ENCODE measurements around the gene IRX5. TPM values are rescaled to one million over a fixed set of nuclear protein-coding genes. Genes with fewer than 3 reads are reported as not detected.

The IRX5 gene
- total and polyA plus RNA-seq, 8 donors = 0.75 to 15.2 (median 3.5) TPM; not detected in 1

DNA sequence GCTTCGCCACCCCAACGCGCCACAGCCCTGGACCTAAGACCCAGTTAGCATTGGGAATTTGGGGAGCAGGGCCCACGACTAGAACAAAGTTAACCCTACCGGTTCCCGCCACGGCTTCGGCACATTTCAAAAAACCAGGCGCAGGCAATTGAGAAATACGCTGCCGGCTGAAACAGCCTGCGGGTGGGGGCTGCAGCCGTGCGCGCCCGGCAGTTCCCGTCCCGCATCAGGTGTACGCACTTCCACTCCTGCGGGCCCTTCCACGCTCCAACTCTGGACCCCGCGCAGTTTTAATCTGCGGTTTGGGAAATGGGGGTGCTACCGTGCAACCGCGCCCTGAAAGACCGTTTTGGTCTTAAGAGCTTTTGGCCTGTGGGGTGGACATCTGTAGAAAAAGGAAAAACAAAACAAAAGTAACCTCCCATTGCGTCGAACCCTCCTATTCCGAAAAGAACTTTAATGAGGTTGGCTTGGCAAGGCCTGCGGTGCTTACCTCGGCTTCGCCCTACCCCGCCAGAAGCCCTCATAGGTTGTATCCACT is 7.1 kb downstream of the IRX5 start:
- peak overlapping the region; percentile 0 to 73 (median 17) for H3K4me3 ChIP-seq
- H3K27ac ChIP-seq = peak overlapping the region in 1 of 5 donors; percentile 68
- DNase-seq = peak in 1 of 2 donors; percentile 18
- H3K36me3 ChIP-seq = no peaks in the 10 kb centered on the region
- H3K4me1 ChIP-seq = peaks cover 13 to 47% (median 38%) of the 10 kb centered on the region in 4 donors
- WGBS, 5 donors = 14 to 40% (median 17%) methylated on average over 34 to 35 of the region's 35 CpGs
- H3K9me3 ChIP-seq = no peaks in the 10 kb centered on the region
- intact Hi-C loops (cut with DNase I; ENCODE audit: low total_unique reads) = loop anchor here (10.0 kb wide), 1 partner anchor 653 kb away; the partner anchor contains the start of gene IRX3
- no peak for TF ChIP-seq EP300 (IDR thresholded peaks at IDR 0.05)
- peak in 1 of 7 experiments; percentile 1 for TF ChIP-seq CTCF (IDR thresholded peaks at IDR 0.05)
- no peak for TF ChIP-seq POLR2AphosphoS5 (IDR thresholded peaks at IDR 0.05)
- no peak for TF ChIP-seq POLR2A (IDR thresholded peaks at IDR 0.05)
- peaks cover 32 to 99% (median 77%) of the 10 kb centered on the region in 3 donors for H3K27me3 ChIP-seq

- H3K4me3 ChIP-seq = peak overlapping the region in 1 of 4 donors; percentile 73
- peak overlapping the region in 1 of 5 donors; percentile 68 for H3K27ac ChIP-seq
- intact Hi-C loops (cut with DNase I; ENCODE audit: low total_unique reads) = loop anchor here (10.0 kb wide), 1 partner anchor 654 kb away; the partner anchor contains the start of gene IRX3
- TF ChIP-seq POLR2AphosphoS5 (IDR thresholded peaks at IDR 0.05) (peak in 1 of 3 donors; percentile 42), POLR2A (IDR thresholded peaks at IDR 0.05) (no peak)
- DNase-seq = peak in 1 of 2 donors; percentile 52
- no peaks in the 10 kb centered on the region for H3K36me3 ChIP-seq
- H3K27me3 ChIP-seq = peaks cover 29 to 97% (median 70%) of the 10 kb centered on the region in 3 donors
- no peaks in the 10 kb centered on the region for H3K9me3 ChIP-seq
- 8 to 47% (median 17%) methylated on average over 27 to 59 of the region's 59 CpGs for WGBS, 5 donors
- peaks cover 12 to 45% (median 35%) of the 10 kb centered on the region in 4 donors for H3K4me1 ChIP-seq
Observed at GRCh38 chr16:54938212-54939028, 7.8 kb downstream of the IRX5 start.

- Histone ChIP-seq H3K36me3 (no peaks in the 10 kb centered on the region), H3K27ac (no peak overlapping the region), H3K27me3 (peaks cover 26 to 92% (median 66%) of the 10 kb centered on the region in 3 donors), H3K4me1 (peaks cover 12 to 45% (median 32%) of the 10 kb centered on the region in 4 donors), H3K9me3 (no peaks in the 10 kb centered on the region), H3K4me3 (peak overlapping the region in 1 of 4 donors; percentile 73)
- no peak for TF ChIP-seq POLR2A (IDR thresholded peaks at IDR 0.05)
- WGBS, 5 donors = 19 to 47% (median 22%) methylated on average over 14 of the region's 14 CpGs
- no peak for DNase-seq
- intact Hi-C loops (cut with DNase I; ENCODE audit: low total_unique reads) = loop anchor here (10.0 kb wide), 1 partner anchor 654 kb away; the partner anchor contains the start of gene IRX3
Observed at GRCh38 chr16:54939029-54939346, 8.3 kb downstream of the IRX5 start.

DNA sequence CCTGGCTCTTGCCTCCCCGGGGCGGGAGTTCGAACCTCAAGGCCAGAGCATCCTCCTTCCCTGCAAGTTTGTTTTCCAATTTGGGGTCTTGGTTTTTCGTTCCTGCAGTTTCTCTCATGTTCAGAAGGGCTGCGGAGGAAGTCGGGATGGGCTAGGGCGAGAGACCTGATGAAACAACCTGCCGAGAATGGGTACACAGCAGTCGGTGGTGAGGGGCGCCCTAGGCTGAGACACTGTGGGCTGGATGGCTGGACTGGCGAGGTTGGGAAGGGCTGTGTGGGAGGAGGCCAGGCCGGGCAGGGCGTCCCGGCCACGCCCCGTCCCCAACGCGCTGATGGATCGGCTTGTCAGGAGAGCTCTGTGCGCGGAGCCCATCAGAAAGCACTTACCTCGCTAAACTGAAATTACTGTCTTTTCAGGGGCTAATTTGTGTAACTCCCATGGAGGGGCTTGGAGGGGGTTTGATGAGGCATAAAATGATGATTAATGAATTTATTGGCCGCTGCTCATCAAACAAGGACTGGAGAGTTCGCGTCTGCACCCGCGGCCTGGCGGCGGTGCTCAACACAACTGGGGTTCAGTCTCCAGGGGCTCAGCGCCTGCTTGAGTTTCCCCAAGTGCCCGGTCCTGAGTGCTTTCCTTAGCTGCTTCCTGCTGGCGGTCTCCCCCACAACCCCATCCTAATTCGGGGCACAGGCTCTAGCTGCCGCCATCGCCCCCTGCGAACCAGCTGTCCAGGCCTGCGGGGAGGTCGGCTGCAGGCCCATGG is 9.0 kb downstream of the IRX5 start:
- 32 to 59% (median 41%) methylated on average over 32 to 38 of the region's 38 CpGs for WGBS, 5 donors
- peaks cover 26 to 92% (median 60%) of the 10 kb centered on the region in 3 donors for H3K27me3 ChIP-seq
- no peaks in the 10 kb centered on the region for H3K36me3 ChIP-seq
- no peak overlapping the region for H3K27ac ChIP-seq
- H3K4me1 ChIP-seq = peaks cover 12 to 43% (median 30%) of the 10 kb centered on the region in 4 donors
- peak in 1 of 2 donors; percentile 22 for DNase-seq
- intact Hi-C loops (cut with DNase I; ENCODE audit: low total_unique reads) = loop anchor here (10.0 kb wide), 1 partner anchor 655 kb away; the partner anchor contains the start of gene IRX3
- H3K9me3 ChIP-seq = no peaks in the 10 kb centered on the region
- TF ChIP-seq EP300 (IDR thresholded peaks at IDR 0.05) (no peak), POLR2A (IDR thresholded peaks at IDR 0.05) (no peak), POLR2AphosphoS5 (IDR thresholded peaks at IDR 0.05) (no peak), CTCF (IDR thresholded peaks at IDR 0.05) (no peak)
- no peak overlapping the region for H3K4me3 ChIP-seq

DNA sequence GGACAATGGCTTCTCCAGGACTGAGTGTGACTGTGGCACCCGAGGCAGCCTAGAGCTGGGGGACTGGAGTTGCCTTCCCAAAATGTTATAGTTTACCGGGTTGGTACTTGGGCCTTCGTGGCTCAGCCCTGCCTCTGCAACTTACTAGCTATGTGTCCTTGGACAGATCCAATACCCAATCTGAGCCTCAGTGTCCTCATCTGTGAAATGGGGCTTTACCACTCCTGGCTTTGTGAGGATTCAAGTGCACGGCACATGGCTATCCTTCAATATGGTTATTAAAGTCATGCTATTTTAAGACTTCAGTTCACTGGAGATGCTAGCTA is 9.6 kb downstream of the IRX5 start:
- no peak overlapping the region for H3K27ac ChIP-seq
- H3K9me3 ChIP-seq = no peaks in the 10 kb centered on the region
- no peak for DNase-seq
- TF ChIP-seq POLR2AphosphoS5 (IDR thresholded peaks at IDR 0.05) (no peak), POLR2A (IDR thresholded peaks at IDR 0.05) (no peak)
- H3K4me3 ChIP-seq = no peak overlapping the region
- WGBS, 5 donors = 55 to 89% (median 65%) methylated on average over 3 to 4 of the region's 4 CpGs
- intact Hi-C loops (cut with DNase I; ENCODE audit: low total_unique reads) = no loop called here
- peaks cover 22 to 92% (median 54%) of the 10 kb centered on the region in 3 donors for H3K27me3 ChIP-seq
- no peaks in the 10 kb centered on the region for H3K36me3 ChIP-seq
- peaks cover 12 to 38% (median 28%) of the 10 kb centered on the region in 4 donors for H3K4me1 ChIP-seq

Data from stomach (tissue), 9 donors.